HG02678 (cell line): ENCODE results near the gene GOLGA8Q.
A peak's percentile ranks its signal among the peaks of the same experiment; 100 is the strongest.
"Not testable (repeated sequence)": the region's sequence is repeated elsewhere in the genome, so short reads cannot be mapped to it uniquely, and the experiment has no call there.

Experiments
- ATAC-seq: cut with Tn5 transposase; IDR thresholded peaks from one replicate; pipeline ENCODE4 v1.9.1; 2021; ENCODE audit warnings: mild to moderate bottlenecking, moderate library complexity; ENCODE audit not compliant: unreplicated experiment

Gene GOLGA8Q

GRCh38 chr15:30551750-30552149 lies at the start of gene GOLGA8Q:
GOLGA8Q (plus strand) TSS chr15:30552050; CDS start chr15:30552078, 28 bp downstream.
- ATAC-seq, result not testable (repeated sequence)

GRCh38 chr15:30502904-30503781 lies 48.7 kb upstream of the GOLGA8Q start:
- ATAC-seq, result not testable (repeated sequence)

- ATAC-seq, result not testable (repeated sequence)
Observed at GRCh38 chr15:30504162-30504843, 47.5 kb upstream of the GOLGA8Q start.

DNA sequence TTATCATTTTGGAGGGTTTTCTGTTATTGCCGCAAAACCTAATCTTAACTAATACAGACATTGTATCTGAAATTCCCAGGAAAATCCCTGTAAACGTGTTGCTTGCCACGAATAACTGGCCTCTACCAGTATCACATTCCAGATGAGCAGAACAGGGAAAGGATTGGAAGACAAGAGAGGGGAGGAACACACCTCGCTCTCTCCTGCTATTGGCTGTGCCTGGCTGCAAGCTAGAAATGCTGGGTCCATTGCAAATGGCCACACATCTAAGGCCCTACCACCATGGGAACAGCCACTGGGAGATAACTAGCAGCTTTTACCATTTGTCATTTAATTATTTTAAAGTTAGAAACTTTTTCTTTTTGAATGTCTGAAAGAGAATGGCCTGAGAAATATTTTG lies 37.3 kb upstream of the GOLGA8Q start:
- ATAC-seq, result not testable (repeated sequence)

- ATAC-seq, result not testable (repeated sequence)
Observed at GRCh38 chr15:30523453-30524243, 28.2 kb upstream of the GOLGA8Q start.

GRCh38 chr15:30525912-30526311 lies 25.9 kb upstream of the GOLGA8Q start:
- not testable (repeated sequence) for ATAC-seq

- not testable (repeated sequence) for ATAC-seq
Observed at GRCh38 chr15:30529049-30529448, 22.8 kb upstream of the GOLGA8Q start.

GRCh38 chr15:30566949-30567348 lies 15.1 kb downstream of the GOLGA8Q start:
- peak; percentile 43 for ATAC-seq

DNA sequence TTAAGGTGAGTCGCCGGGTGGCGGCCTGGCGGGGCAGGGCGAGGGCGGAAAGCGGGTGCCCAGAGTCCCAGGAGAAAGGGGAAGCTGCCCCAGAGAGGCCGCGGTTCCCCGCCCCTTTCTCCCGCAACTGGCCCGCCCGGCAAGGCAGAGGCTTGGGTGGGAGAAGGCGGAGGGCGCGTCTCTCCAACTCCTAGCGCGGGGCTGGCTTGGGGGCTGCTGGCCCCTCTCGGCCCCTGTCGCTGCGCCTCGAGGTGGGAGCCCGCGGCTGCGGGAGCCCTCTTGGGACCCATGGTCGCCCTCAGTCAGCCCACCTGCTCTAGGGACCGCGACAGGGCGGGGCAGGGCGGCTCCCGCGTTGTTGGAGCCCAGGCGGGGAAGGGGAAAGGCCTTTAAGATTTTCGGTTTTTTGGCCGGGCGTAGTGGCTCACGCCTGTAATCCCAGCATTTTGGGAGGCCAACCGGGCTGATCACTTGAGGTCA lies 21.2 kb downstream of the GOLGA8Q start:
- not testable (repeated sequence) for ATAC-seq

- not testable (repeated sequence) for ATAC-seq
Observed at GRCh38 chr15:30579394-30579970, 27.6 kb downstream of the GOLGA8Q start.

DNA sequence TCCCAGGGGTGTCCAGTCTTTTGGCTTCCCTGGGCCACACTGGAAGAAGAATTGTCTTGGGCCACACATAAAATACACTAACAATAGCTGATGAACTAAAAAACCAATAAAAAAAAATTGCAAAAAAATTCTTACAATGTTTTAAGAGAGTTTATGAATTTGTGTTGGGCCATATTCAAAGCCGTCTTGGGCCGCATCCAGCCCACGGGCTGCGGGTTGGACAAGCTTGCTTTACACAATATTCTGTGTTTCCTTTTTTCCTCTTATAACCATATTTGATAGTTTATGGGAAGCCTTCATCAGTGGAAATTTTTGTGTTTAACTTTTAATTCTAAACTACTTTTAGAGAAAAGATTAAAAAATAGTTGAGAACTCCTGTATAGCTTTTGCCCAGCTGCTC lies 28.9 kb downstream of the GOLGA8Q start:
- not testable (repeated sequence) for ATAC-seq

DNA sequence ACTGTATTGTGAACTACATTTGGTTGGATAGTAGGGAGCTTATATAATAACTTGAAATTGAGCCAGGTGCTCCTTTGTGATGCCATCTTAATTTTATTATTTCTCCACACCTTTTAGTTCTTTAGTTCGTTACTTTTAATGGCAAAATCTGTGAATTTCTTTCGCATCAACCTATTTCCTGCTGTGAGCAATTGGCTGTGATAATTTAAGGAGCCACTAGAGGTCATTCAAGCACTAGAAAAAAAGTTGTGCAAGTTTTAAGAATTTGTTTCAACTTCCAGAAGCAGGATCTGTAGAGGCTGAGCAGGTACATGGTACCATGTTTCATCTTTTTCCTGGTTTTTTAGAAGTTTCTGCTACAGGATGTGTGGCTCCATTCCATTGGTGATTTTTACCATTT lies 47.1 kb downstream of the GOLGA8Q start:
- ATAC-seq, result not testable (repeated sequence)

DNA sequence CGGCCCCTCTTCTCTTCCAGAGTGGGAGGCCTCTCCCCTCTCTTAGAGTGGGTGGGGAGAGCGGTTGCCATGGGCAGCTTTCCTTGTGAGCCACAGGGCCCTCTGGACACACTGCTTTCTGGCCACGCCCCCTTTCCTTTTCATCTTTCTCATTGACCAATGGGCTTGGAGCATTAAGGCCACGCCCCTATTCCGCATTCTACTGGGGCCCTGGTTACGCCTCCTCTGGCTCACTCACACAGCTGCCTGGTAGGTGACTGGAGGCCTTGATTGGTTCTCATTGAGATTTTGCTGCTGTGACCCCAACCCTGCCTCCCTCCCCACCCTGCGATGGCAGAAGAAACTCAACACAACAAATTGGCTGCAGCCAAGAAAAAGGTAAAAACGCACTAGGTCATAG lies 51.9 kb downstream of the GOLGA8Q start, which contains the start of gene GOLGA8H:
TSS of gene GOLGA8H (plus strand) at position 233 of the 400 bp plus-strand sequence. CDS start at position 331, 98 bp downstream.
- ATAC-seq, result not testable (repeated sequence)
